OCI-LY1 (cell line): ENCODE data around the gene RHPN2.

Experiments used
- H2AFZ ChIP-seq: fragments of 200-600 bp; sonication (generic), shearing (Covaris generic); 2 replicates; pipeline ENCODE4 v1.6.0; 2014; ENCODE audit warnings: antibody characterized with exemption, mild to moderate bottlenecking, low read length
- H3F3A ChIP-seq: fragments of 200-600 bp; sonication (generic), shearing (Covaris generic); 2 replicates; pipeline ENCODE4 v1.6.0; 2014; ENCODE audit warnings: mild to moderate bottlenecking, antibody characterized with exemption, low read length, moderate library complexity; ENCODE audit not compliant: insufficient read depth
- H3K27ac ChIP-seq: fragments of 200-600 bp; sonication (generic); 2 replicates; pipeline ENCODE4 v1.5.1; 2014; ENCODE audit warnings: low read length, mixed run types, mild to moderate bottlenecking, low read depth; ENCODE audit not compliant: poor library complexity, severe bottlenecking
- H3K27me3 ChIP-seq: fragments of 200-600 bp; sonication (generic); 2 replicates; pipeline ENCODE4 v1.6.0; 2014; ENCODE audit warnings: antibody characterized with exemption, mild to moderate bottlenecking, low read length, moderate library complexity; ENCODE audit not compliant: insufficient read depth
- H3K36me3 ChIP-seq: fragments of 200-600 bp; sonication (generic); 2 replicates; pipeline ENCODE4 v1.6.1; 2014; ENCODE audit warnings: mild to moderate bottlenecking, antibody characterized with exemption, low read length, moderate library complexity, mixed read lengths; ENCODE audit not compliant: insufficient read depth
- H3K4me1 ChIP-seq: fragments of 200-600 bp; sonication (generic); 2 replicates; pipeline ENCODE4 v1.5.1; 2014; ENCODE audit warnings: mild to moderate bottlenecking, low read length, moderate library complexity; ENCODE audit not compliant: insufficient read depth, severe bottlenecking
- H3K4me2 ChIP-seq: fragments of 200-600 bp; sonication (generic), shearing (Covaris generic); 2 replicates; pipeline ENCODE4 v1.6.1; 2014; ENCODE audit warnings: low read length
- H3K4me3 ChIP-seq: fragments of 200-600 bp; sonication (generic); 2 replicates; pipeline ENCODE4 v1.5.1; 2014; ENCODE audit warnings: low read length, low read depth, mild to moderate bottlenecking, mixed read lengths; ENCODE audit not compliant: poor library complexity, severe bottlenecking
- H3K79me2 ChIP-seq: fragments of 200-600 bp; shearing (Covaris generic); 2 replicates; pipeline ENCODE4 v1.6.1; 2016; ENCODE audit warnings: mixed run types, low read length, mixed read lengths; ENCODE audit not compliant: insufficient read depth
- H3K9ac ChIP-seq: fragments of 200-600 bp; sonication (generic), shearing (Covaris generic); 2 replicates; pipeline ENCODE4 v1.6.1; 2014; ENCODE audit warnings: mild to moderate bottlenecking, low read length, mixed read lengths
- H3K9me2 ChIP-seq: fragments of 200-600 bp; sonication (generic), shearing (Covaris generic); 2 replicates; pipeline ENCODE4 v1.6.1; 2014; ENCODE audit warnings: low read depth, mild to moderate bottlenecking, low read length, mixed read lengths
- H3K9me3 ChIP-seq: fragments of 200-600 bp; shearing (Covaris generic); 2 replicates; pipeline ENCODE4 v1.6.1; 2014; ENCODE audit warnings: low read length, mixed read lengths
- H4K20me1 ChIP-seq: fragments of 200-600 bp; sonication (generic), shearing (Covaris generic); 2 replicates; pipeline ENCODE4 v1.6.0; 2016; ENCODE audit warnings: mild to moderate bottlenecking, low read length; ENCODE audit not compliant: insufficient read depth
- CTCF ChIP-seq: fragments of 200-600 bp; sonication (generic), shearing (Covaris generic); IDR thresholded peaks from 2 replicates; pipeline ENCODE4 v1.5.1; 2017; ENCODE audit warnings: mild to moderate bottlenecking, antibody characterized with exemption, low read length, moderate library complexity, mixed read lengths
- EZH2 ChIP-seq: fragments of 200-600 bp; sonication (generic), shearing (Covaris generic); IDR thresholded peaks from 2 replicates; pipeline ENCODE4 v1.8.0; 2017; ENCODE audit warnings: borderline replicate concordance, mixed run types, mild to moderate bottlenecking, antibody characterized with exemption, low read length, moderate library complexity, mixed read lengths

The RHPN2 gene

DNA sequence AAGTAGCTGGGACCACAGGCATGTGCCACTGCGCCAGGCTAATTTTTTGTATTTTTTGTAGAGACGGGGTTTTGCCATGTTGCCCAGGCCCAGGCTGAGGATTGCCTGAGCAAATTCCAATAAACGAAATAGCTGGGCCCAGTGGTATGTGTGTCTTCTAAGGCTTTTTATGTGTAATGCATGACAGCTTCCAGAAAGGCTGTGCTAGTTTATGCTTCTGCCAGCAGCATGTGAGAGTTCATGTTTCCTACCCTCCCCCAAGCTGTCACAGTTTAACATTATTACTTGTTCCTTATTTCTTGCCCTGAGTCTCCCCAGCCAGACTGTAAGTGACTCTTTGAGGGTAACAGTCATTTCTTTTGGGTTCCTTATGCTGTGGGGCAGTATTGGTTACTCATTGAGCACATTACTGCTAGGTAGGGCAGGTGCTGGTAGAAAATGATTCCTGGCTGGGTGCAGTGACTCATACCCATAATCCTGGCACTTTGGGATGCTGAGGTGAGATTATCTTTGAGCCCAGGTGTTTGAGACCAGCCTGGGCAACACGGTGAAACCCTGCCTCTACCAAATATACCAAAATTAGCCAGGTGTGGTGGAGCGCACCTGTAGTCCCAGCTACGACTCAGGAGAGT, 29.9 kb upstream of the RHPN2 start:
- Histone ChIP-seq H3K9me3 (no peaks in the 10 kb centered on the region), H3K4me3 (no peak overlapping the region), H3K27ac (no peak overlapping the region), H2AFZ (no peak overlapping the region), H3F3A (no peaks in the 10 kb centered on the region), H3K27me3 (no peaks in the 10 kb centered on the region), H3K36me3 (peaks cover 65% of the 10 kb centered on the region), H3K4me1 (no peaks in the 10 kb centered on the region), H4K20me1 (no peaks in the 10 kb centered on the region), H3K9ac (no peak overlapping the region), H3K4me2 (no peak overlapping the region), H3K9me2 (no peaks in the 10 kb centered on the region), H3K79me2 (no peaks in the 10 kb centered on the region)
- no peak for TF ChIP-seq EZH2
- TF ChIP-seq CTCF, result no peak

DNA sequence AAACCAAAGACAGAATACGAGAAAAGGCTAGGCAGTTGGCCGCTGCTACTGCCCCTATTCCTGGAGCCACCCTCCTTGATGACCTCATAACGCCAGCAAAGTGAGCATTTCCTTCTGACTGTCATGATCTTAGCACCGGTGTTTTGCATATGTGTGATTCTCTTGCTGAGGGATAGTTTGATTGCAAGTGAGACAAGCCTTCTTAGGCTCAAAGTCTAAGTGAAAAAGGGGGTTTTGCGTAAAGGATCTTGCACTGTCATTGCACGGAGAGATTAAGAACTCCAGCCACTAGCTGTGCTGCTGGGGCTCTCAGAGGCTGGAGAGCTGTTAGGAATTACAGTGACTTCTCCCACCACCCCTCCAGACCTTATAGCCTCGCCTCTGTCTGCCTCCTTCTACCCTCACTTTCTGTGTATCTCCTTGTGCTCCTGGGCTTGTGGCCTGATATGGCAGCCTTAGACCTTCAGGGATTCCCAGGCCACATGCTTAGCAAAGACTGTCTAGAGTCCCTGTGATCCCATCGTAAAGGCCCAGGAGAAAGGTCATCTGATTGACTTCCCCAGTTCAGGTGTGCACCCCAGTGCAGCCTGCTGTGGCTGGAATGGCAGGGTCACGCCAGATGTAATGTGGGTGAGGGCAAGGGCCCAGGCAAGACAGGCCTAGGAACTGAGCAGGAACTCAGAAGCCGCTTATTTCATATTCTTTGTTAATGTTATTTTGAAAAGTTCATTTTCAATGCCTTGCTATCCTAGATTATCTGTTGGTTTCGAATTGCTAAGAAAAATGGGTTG, 28.9 kb upstream of the RHPN2 start:
- Histone ChIP-seq H3K4me1 (no peaks in the 10 kb centered on the region), H3K79me2 (no peaks in the 10 kb centered on the region), H3K9ac (no peak overlapping the region), H4K20me1 (no peaks in the 10 kb centered on the region), H3K4me2 (no peak overlapping the region), H3K27me3 (no peaks in the 10 kb centered on the region), H3F3A (no peaks in the 10 kb centered on the region), H3K27ac (no peak overlapping the region), H2AFZ (no peak overlapping the region), H3K4me3 (no peak overlapping the region), H3K36me3 (peaks cover 73% of the 10 kb centered on the region), H3K9me2 (no peaks in the 10 kb centered on the region), H3K9me3 (no peaks in the 10 kb centered on the region)
- TF ChIP-seq CTCF (no peak), EZH2 (no peak)

GRCh38 chr19:33090179-33090578, 25.5 kb upstream of the RHPN2 start:
- H3K4me3 ChIP-seq, result no peak overlapping the region
- H3K9ac ChIP-seq, result no peak overlapping the region
- no peaks in the 10 kb centered on the region for H3K79me2 ChIP-seq
- no peaks in the 10 kb centered on the region for H3K9me3 ChIP-seq
- peaks cover 51% of the 10 kb centered on the region for H3K36me3 ChIP-seq
- no peaks in the 10 kb centered on the region for H3K27me3 ChIP-seq
- no peaks in the 10 kb centered on the region for H3K4me1 ChIP-seq
- no peak overlapping the region for H2AFZ ChIP-seq
- no peak overlapping the region for H3K27ac ChIP-seq
- no peaks in the 10 kb centered on the region for H3F3A ChIP-seq
- no peak for TF ChIP-seq EZH2
- no peak for TF ChIP-seq CTCF
- H3K9me2 ChIP-seq, result no peaks in the 10 kb centered on the region
- no peak overlapping the region for H3K4me2 ChIP-seq
- no peaks in the 10 kb centered on the region for H4K20me1 ChIP-seq
